GM12864 (cell line): ENCODE measurements around the gene HCK.

Experiments used
- DNase-seq: peaks from one replicate; pipeline ENCODE4 v3.0.0-alpha.2; 2011; ENCODE audit warnings: low read depth
- H3K4me3 ChIP-seq: 2 replicates; pipeline ENCODE4 v1.5.1; 2011; ENCODE audit warnings: mild to moderate bottlenecking, low read depth, low read length, control low read depth
- TF ChIP-seq, protein P1 (sequence below): IDR thresholded peaks from 2 replicates; pipeline ENCODE4 v1.5.1; 2011; ENCODE audit warnings: low read depth, mild to moderate bottlenecking, moderate library complexity, low read length, control low read depth, inconsistent platforms; ENCODE audit errors: missing control alignments

HCK gene

DNA sequence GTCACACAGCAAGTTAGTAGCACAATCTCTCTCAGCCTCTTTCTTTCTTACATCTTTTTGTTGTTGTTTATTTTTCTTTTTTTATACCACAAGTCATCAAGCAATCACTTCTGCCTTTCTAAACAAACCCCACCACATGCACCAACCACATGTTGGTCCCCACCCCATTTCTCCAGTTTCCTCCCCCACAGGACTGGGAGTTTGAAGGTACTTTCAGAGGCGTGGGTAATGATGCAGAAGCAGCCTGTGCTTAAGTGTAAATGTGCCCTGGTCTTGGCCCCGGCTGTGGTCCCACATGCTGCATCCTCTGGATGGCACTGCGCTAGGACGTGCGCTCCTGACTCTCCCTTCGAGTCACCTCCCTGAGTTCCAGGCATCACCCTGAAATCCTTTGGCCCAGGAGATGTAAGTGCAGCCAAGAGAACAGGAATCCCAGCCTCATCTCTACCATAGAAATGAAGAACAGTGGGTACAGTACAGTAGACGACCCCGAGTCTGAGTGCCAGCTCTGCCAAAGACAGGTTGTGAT is 5.7 kb downstream of the HCK start:
- TF ChIP-seq, protein P1, sequence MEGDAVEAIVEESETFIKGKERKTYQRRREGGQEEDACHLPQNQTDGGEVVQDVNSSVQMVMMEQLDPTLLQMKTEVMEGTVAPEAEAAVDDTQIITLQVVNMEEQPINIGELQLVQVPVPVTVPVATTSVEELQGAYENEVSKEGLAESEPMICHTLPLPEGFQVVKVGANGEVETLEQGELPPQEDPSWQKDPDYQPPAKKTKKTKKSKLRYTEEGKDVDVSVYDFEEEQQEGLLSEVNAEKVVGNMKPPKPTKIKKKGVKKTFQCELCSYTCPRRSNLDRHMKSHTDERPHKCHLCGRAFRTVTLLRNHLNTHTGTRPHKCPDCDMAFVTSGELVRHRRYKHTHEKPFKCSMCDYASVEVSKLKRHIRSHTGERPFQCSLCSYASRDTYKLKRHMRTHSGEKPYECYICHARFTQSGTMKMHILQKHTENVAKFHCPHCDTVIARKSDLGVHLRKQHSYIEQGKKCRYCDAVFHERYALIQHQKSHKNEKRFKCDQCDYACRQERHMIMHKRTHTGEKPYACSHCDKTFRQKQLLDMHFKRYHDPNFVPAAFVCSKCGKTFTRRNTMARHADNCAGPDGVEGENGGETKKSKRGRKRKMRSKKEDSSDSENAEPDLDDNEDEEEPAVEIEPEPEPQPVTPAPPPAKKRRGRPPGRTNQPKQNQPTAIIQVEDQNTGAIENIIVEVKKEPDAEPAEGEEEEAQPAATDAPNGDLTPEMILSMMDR = no peak
- no peak overlapping the region for H3K4me3 ChIP-seq
- no peak for DNase-seq

DNA sequence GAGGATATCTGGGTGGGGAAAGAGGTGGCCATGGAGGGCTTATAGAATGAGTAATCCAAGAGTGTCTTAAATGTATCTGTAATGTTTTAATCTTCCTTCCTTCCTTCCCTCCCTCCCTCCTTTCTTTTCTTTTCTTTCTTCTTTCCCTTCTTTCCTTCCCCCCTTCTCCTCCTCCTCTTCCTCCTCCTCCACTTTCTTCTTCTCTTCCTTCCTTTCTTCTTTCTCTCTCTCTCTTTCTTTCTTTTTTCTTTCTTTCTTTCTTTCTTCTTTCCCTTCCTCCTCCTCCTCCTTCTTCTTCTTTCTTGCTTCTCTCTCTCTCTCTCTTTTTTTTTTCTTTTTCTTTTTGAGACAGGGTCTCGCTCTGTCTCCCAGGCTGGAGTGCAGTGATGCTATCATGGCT is 7.1 kb downstream of the HCK start:
- H3K4me3 ChIP-seq = no peak overlapping the region
- TF ChIP-seq, protein P1 = no peak
- no peak for DNase-seq

DNA sequence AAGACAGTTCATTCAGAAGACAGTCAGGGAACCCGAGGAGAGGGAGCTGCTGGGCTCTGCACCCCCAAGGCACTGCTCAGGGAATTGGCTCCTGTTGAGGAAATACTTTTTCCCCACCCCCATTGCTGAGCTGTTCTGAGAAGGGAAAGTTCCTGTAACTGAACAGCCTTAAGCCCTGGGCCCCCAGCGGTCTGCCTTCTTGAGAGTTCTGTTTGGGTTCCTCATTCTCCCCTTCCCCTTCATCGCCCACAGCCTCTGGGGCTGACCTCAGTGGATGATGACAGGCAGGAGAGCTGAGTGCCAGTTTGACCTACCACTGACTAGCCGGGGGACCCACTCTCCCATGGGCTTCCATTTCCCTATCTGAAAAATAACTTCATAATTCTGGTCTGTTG is 10.7 kb downstream of the HCK start:
- DNase-seq = no peak
- H3K4me3 ChIP-seq = no peak overlapping the region
- TF ChIP-seq, protein P1 = no peak

DNA sequence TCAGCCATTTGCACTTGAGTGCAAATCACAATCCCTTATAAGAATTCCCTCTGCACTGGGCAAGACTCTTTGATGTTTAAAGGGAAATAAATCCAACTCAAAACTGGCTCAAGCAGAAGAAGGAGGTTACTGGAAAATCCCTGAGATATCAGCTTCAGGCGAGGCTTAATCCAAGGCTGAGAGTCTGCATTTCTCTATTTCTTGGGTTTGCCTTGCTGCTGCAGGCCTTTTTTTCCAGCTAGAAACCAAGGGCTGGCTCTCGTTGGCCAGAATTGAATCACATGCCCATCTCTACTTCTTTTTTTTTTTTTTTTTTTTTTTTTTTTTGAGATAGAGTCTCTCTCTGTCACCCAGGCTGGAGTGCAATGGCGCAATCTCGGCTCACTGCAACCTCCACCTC is 11.7 kb downstream of the HCK start:
- no peak overlapping the region for H3K4me3 ChIP-seq
- TF ChIP-seq, protein P1 = no peak
- DNase-seq = no peak

DNA sequence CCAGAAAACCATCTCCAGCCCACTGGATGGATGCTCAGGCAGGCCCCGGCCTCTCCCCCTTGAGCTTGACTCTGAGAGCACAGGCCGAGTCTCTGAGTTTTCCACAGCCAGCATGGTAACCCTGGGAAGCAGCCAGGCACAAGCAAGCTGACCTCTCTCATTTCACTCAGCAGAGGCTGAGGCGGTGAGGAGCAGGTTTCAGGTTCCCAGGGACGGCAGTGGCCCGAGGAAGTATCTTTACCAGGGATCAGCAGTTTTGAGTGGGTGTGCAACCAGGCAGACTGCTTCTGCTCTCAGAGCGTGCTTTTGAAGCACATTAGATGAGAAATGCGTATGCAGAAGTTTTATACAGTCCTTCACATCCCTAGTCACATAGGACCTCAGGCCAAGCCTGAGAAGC is 12.6 kb downstream of the HCK start:
- H3K4me3 ChIP-seq = no peak overlapping the region
- TF ChIP-seq, protein P1 = no peak
- DNase-seq = no peak

DNA sequence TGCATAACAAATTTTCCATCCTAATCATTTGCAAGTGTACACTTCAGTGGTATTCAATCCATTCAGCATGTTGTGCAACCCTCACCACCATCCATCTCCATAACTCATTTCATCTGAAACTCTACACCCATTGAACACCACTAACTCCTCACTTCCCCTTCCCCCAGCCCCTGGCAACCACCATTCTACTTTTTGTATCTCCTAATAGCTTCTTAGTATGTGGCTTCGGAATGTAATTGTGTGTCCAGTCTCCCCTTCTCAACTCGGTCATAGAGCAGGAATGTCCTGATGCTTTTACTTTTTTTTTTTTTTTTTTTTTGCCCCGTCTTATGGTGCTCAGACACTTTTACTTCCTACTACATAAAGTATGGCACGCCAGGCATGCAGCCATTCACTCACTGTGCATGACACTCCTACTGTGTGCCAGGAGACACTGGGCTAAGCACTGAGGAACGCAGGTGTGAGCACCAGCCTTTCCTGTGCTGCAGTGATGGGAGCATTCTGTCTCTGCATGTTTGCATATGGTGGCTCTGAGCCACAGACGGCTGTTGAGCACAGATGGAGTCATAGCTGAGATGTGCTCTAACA is 15.3 kb downstream of the HCK start:
- H3K4me3 ChIP-seq = no peak overlapping the region
- TF ChIP-seq, protein P1 = no peak

DNA sequence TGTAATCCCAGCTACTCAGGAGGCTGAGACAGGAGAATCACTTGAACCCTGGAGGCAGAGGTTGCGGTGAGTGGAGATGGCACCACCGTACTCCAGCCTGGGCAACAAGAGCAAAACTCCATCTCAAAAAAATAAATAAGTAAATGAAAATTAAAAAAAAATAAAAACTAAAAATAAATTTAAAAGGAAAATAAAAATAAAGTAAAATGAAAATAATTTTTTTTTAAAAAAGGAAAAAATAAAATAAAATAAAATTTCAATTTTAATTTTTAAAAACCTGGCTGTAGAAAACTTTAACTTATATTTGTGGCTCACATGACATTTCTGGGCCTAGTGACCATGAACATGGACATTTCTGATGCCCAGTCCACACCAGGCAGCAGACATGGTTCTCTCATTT is 16.1 kb downstream of the HCK start:
- TF ChIP-seq, protein P1 = no peak
- no peak for DNase-seq
- H3K4me3 ChIP-seq = no peak overlapping the region

More for the DNA sequence above, 15.3 kb downstream of the HCK start:
- no peak for DNase-seq
